Measurements from ENCODE around the gene RAB6D.
"Not testable (repeated sequence)": the region's sequence is repeated elsewhere in the genome, so short reads cannot be mapped to it uniquely, and the experiment has no call there.

Gene RAB6D

GRCh38 chr2:131363703-131364186, at the start of gene RAB6D:
Gene RAB6D, minus strand, starts transcription at chr2:131364168. Its CDS starts 448 bp downstream, at chr2:131363720.
- not testable (repeated sequence) for H3K27ac ChIP-seq; DNase-seq (ENCODE audit: low read depth, low spot score)

- DNase-seq (ENCODE audit: low read depth, low spot score): no peak
- no peak overlapping the region for H3K27ac ChIP-seq
Measured at GRCh38 chr2:131413148-131413747, 49.3 kb upstream of the RAB6D start.

- DNase-seq (ENCODE audit: low read depth, low spot score): no peak
- H3K27ac ChIP-seq: no peak overlapping the region
Measured at GRCh38 chr2:131410173-131410572, 46.2 kb upstream of the RAB6D start.

GRCh38 chr2:131408778-131409177, 44.8 kb upstream of the RAB6D start:
- DNase-seq (ENCODE audit: low read depth, low spot score): no peak
- H3K27ac ChIP-seq: no peak overlapping the region

- H3K27ac ChIP-seq: no peak overlapping the region
- DNase-seq (ENCODE audit: low read depth, low spot score): no peak
Measured at GRCh38 chr2:131408207-131408606, 44.2 kb upstream of the RAB6D start.

GRCh38 chr2:131404753-131405152, 40.8 kb upstream of the RAB6D start:
- DNase-seq (ENCODE audit: low read depth, low spot score): no peak
- H3K27ac ChIP-seq: no peak overlapping the region

GRCh38 chr2:131402320-131403039, 38.5 kb upstream of the RAB6D start:
- no peak for DNase-seq (ENCODE audit: low read depth, low spot score)
- no peak overlapping the region for H3K27ac ChIP-seq

GRCh38 chr2:131400849-131401248, 36.9 kb upstream of the RAB6D start:
- H3K27ac ChIP-seq: no peak overlapping the region
- DNase-seq (ENCODE audit: low read depth, low spot score): no peak

GRCh38 chr2:131400441-131400840, 36.5 kb upstream of the RAB6D start:
- H3K27ac ChIP-seq; DNase-seq (ENCODE audit: low read depth, low spot score): not testable (repeated sequence)

GRCh38 chr2:131396209-131396608, 32.2 kb upstream of the RAB6D start:
- DNase-seq (ENCODE audit: low read depth, low spot score); H3K27ac ChIP-seq: not testable (repeated sequence)

- DNase-seq (ENCODE audit: low read depth, low spot score); H3K27ac ChIP-seq: not testable (repeated sequence)
Measured at GRCh38 chr2:131395024-131395645, 31.2 kb upstream of the RAB6D start.

- DNase-seq (ENCODE audit: low read depth, low spot score): no peak
- no peak overlapping the region for H3K27ac ChIP-seq
Measured at GRCh38 chr2:131394147-131394931, 30.4 kb upstream of the RAB6D start.

- DNase-seq (ENCODE audit: low read depth, low spot score); H3K27ac ChIP-seq: not testable (repeated sequence)
Measured at GRCh38 chr2:131391953-131392352, 28.0 kb upstream of the RAB6D start.

- not testable (repeated sequence) for H3K27ac ChIP-seq; DNase-seq (ENCODE audit: low read depth, low spot score)
Measured at GRCh38 chr2:131391471-131391870, 27.5 kb upstream of the RAB6D start.

GRCh38 chr2:131390495-131391130, 26.6 kb upstream of the RAB6D start:
- not testable (repeated sequence) for H3K27ac ChIP-seq; DNase-seq (ENCODE audit: low read depth, low spot score)

GRCh38 chr2:131389657-131390056, 25.7 kb upstream of the RAB6D start:
- no peak overlapping the region for H3K27ac ChIP-seq
- DNase-seq (ENCODE audit: low read depth, low spot score): no peak

- not testable (repeated sequence) for DNase-seq (ENCODE audit: low read depth, low spot score); H3K27ac ChIP-seq
Measured at GRCh38 chr2:131388834-131389233, 24.9 kb upstream of the RAB6D start.

GRCh38 chr2:131373111-131373510, 9.1 kb upstream of the RAB6D start:
- H3K27ac ChIP-seq; DNase-seq (ENCODE audit: low read depth, low spot score): not testable (repeated sequence)

- no peak overlapping the region for H3K27ac ChIP-seq
- DNase-seq (ENCODE audit: low read depth, low spot score): no peak
Measured at GRCh38 chr2:131369954-131370353, 6.0 kb upstream of the RAB6D start.

GRCh38 chr2:131368493-131369066, 4.6 kb upstream of the RAB6D start:
- not testable (repeated sequence) for DNase-seq (ENCODE audit: low read depth, low spot score); H3K27ac ChIP-seq
